ENCODE results near the gene CYRIA. TPM values are rescaled to one million over a fixed set of nuclear protein-coding genes. Genes with fewer than 3 reads are reported as not detected.

CYRIA gene
- total RNA-seq, 1 experiment from 2014 or later = 0.05 TPM

- no peak for DNase-seq (ENCODE audit: low read depth, low spot score)
- in situ Hi-C loops (cut with HindIII; ENCODE audit: low pct_unique_long_range_greater_than_20kb, low sequenced_read_pairs) = no loop called here
Measured at GRCh38 chr2:16655905-16656642, 9.6 kb downstream of the CYRIA start.

GRCh38 chr2:16655445-16655837 is 10.2 kb downstream of the CYRIA start:
- in situ Hi-C loops (cut with HindIII; ENCODE audit: low pct_unique_long_range_greater_than_20kb, low sequenced_read_pairs) = no loop called here
- no peak for DNase-seq (ENCODE audit: low read depth, low spot score)

GRCh38 chr2:16654833-16655444 is 10.7 kb downstream of the CYRIA start:
- in situ Hi-C loops (cut with HindIII; ENCODE audit: low pct_unique_long_range_greater_than_20kb, low sequenced_read_pairs) = no loop called here
- no peak for DNase-seq (ENCODE audit: low read depth, low spot score)

- in situ Hi-C loops (cut with HindIII; ENCODE audit: low pct_unique_long_range_greater_than_20kb, low sequenced_read_pairs) = no loop called here
- no peak for DNase-seq (ENCODE audit: low read depth, low spot score)
Measured at GRCh38 chr2:16653799-16654198, 11.8 kb downstream of the CYRIA start.

- no peak for DNase-seq (ENCODE audit: low read depth, low spot score)
Measured at GRCh38 chr2:16653083-16653375, 12.6 kb downstream of the CYRIA start.

GRCh38 chr2:16652296-16653082 is 13.1 kb downstream of the CYRIA start:
- DNase-seq (ENCODE audit: low read depth, low spot score) = no peak
- in situ Hi-C loops (cut with HindIII; ENCODE audit: low pct_unique_long_range_greater_than_20kb, low sequenced_read_pairs) = no loop called here

More at GRCh38 chr2:16653083-16653375, 12.6 kb downstream of the CYRIA start:
- in situ Hi-C loops (cut with HindIII; ENCODE audit: low pct_unique_long_range_greater_than_20kb, low sequenced_read_pairs) = no loop called here

- no peak for DNase-seq (ENCODE audit: low read depth, low spot score)
- in situ Hi-C loops (cut with HindIII; ENCODE audit: low pct_unique_long_range_greater_than_20kb, low sequenced_read_pairs) = no loop called here
Measured at GRCh38 chr2:16650287-16651249, 15.1 kb downstream of the CYRIA start.

- DNase-seq (ENCODE audit: low read depth, low spot score) = no peak
- in situ Hi-C loops (cut with HindIII; ENCODE audit: low pct_unique_long_range_greater_than_20kb, low sequenced_read_pairs) = no loop called here
Measured at GRCh38 chr2:16649353-16650286, 16.0 kb downstream of the CYRIA start.

GRCh38 chr2:16647992-16648617 is 17.5 kb downstream of the CYRIA start:
- in situ Hi-C loops (cut with HindIII; ENCODE audit: low pct_unique_long_range_greater_than_20kb, low sequenced_read_pairs) = no loop called here
- DNase-seq (ENCODE audit: low read depth, low spot score) = no peak

- in situ Hi-C loops (cut with HindIII; ENCODE audit: low pct_unique_long_range_greater_than_20kb, low sequenced_read_pairs) = no loop called here
- DNase-seq (ENCODE audit: low read depth, low spot score) = no peak
Measured at GRCh38 chr2:16645775-16646559, 19.7 kb downstream of the CYRIA start.

GRCh38 chr2:16645088-16645487 is 20.5 kb downstream of the CYRIA start:
- in situ Hi-C loops (cut with HindIII; ENCODE audit: low pct_unique_long_range_greater_than_20kb, low sequenced_read_pairs) = no loop called here
- DNase-seq (ENCODE audit: low read depth, low spot score) = no peak

GRCh38 chr2:16644221-16644925 is 21.3 kb downstream of the CYRIA start:
- no peak for DNase-seq (ENCODE audit: low read depth, low spot score)
- in situ Hi-C loops (cut with HindIII; ENCODE audit: low pct_unique_long_range_greater_than_20kb, low sequenced_read_pairs) = no loop called here

GRCh38 chr2:16643099-16643498 is 22.5 kb downstream of the CYRIA start:
- no peak for DNase-seq (ENCODE audit: low read depth, low spot score)
- in situ Hi-C loops (cut with HindIII; ENCODE audit: low pct_unique_long_range_greater_than_20kb, low sequenced_read_pairs) = no loop called here

- no peak for DNase-seq (ENCODE audit: low read depth, low spot score)
- in situ Hi-C loops (cut with HindIII; ENCODE audit: low pct_unique_long_range_greater_than_20kb, low sequenced_read_pairs) = no loop called here
Measured at GRCh38 chr2:16642088-16642487, 23.5 kb downstream of the CYRIA start.

- in situ Hi-C loops (cut with HindIII; ENCODE audit: low pct_unique_long_range_greater_than_20kb, low sequenced_read_pairs) = no loop called here
Measured at GRCh38 chr2:16641509-16641908, 24.1 kb downstream of the CYRIA start.

More at GRCh38 chr2:16641509-16641908, 24.1 kb downstream of the CYRIA start:
- DNase-seq (ENCODE audit: low read depth, low spot score) = no peak
